Activated CD8-positive, alpha-beta memory T cell treated with anti-CD3 and anti-CD28 coated beads, Interleukin-2, amount 50 U/mL, for 1 hour (primary cell): ENCODE measurements around the gene SLC37A2.

Experiments used
- DNase-seq: peaks from one replicate; pipeline ENCODE4 v3.0.0-alpha.2; 2020; ENCODE audit errors: extremely low read depth

Gene SLC37A2

GRCh38 chr11:125111001-125111342 lies 47.9 kb downstream of the SLC37A2 start:
- DNase-seq = no peak

- DNase-seq = peak; percentile 88
Measured at GRCh38 chr11:125111343-125112207, 48.5 kb downstream of the SLC37A2 start, which contains the start of gene TMEM218. Gene TMEM218, minus strand, starts transcription at chr11:125111626. Its CDS starts 9,385 bp downstream, at chr11:125102241.

GRCh38 chr11:125112208-125112604 lies 49.1 kb downstream of the SLC37A2 start:
- DNase-seq = no peak

GRCh38 chr11:125114518-125114917 lies 51.4 kb downstream of the SLC37A2 start:
- DNase-seq = no peak

GRCh38 chr11:125117429-125117828 lies 54.3 kb downstream of the SLC37A2 start:
- DNase-seq = no peak

GRCh38 chr11:125123194-125123946 lies 60.3 kb downstream of the SLC37A2 start:
- DNase-seq = no peak

GRCh38 chr11:125123947-125124617 lies 61.0 kb downstream of the SLC37A2 start:
- DNase-seq = no peak

- DNase-seq = no peak
Measured at GRCh38 chr11:125124618-125124992, 61.5 kb downstream of the SLC37A2 start.

- no peak for DNase-seq
Measured at GRCh38 chr11:125128450-125128849, 65.3 kb downstream of the SLC37A2 start.

GRCh38 chr11:125129316-125129993 lies 66.3 kb downstream of the SLC37A2 start:
- no peak for DNase-seq

- no peak for DNase-seq
Measured at GRCh38 chr11:125132071-125132470, 69.0 kb downstream of the SLC37A2 start.

- no peak for DNase-seq
Measured at GRCh38 chr11:125132596-125132995, 69.5 kb downstream of the SLC37A2 start.

GRCh38 chr11:125136001-125136400 lies 72.9 kb downstream of the SLC37A2 start:
- DNase-seq = no peak

- DNase-seq = no peak
Measured at GRCh38 chr11:125138966-125139365, 75.9 kb downstream of the SLC37A2 start.

GRCh38 chr11:125139778-125140177 lies 76.7 kb downstream of the SLC37A2 start:
- no peak for DNase-seq
